PC-3 (cell line): Measurements from ENCODE around the gene CLDN19. TPM values are rescaled to one million over a fixed set of nuclear protein-coding genes. Genes with fewer than 3 reads are reported as not detected.

ENCODE experiments used
- ATAC-seq: fragments of 200-7000 bp; cut with Tn5 transposase; 2 replicates; pipeline ENCODE4 v1.9.1; 2020; ENCODE audit warnings: mild to moderate bottlenecking, moderate library complexity
- BruUV-seq: library from RNA; stranded (reverse); fragments of 400-500 nt; replicated peaks from 2 replicates; lab custom pipeline; 2021; lab: Mats Ljungman, UMichigan
- CTCF ChIA-PET: fragments of 300-600 bp; sonication (Branson Sonifier 250); formaldehyde crosslinking; loops from one replicate; lab custom pipeline; 2022; ENCODE audit warnings: antibody characterized with exemption; lab: Charles Lee
- POLR2A ChIA-PET: fragments of 300-600 bp; sonication (Branson Sonifier 250); formaldehyde crosslinking; loops from one replicate; lab custom pipeline; 2022; ENCODE audit warnings: antibody characterized with exemption; ENCODE audit not compliant: unreplicated experiment; lab: Charles Lee
- DNase-seq: peaks from one replicate; pipeline ENCODE4 v3.0.0-alpha.2; 2015
- H2AFZ ChIP-seq: fragments of 300-600 bp; sonication (generic); 2 replicates; pipeline ENCODE4 v1.6.0; 2016; ENCODE audit warnings: antibody characterized with exemption, low read length
- H3F3A ChIP-seq: fragments of 300-600 bp; sonication (generic); one replicate; pipeline ENCODE4 v1.6.0; 2017; ENCODE audit warnings: antibody characterized with exemption, low read length, control low read depth, mild to moderate bottlenecking; ENCODE audit not compliant: unreplicated experiment
- H3K27ac ChIP-seq: fragments of 300-600 bp; sonication (generic); 2 replicates; pipeline ENCODE4 v1.5.1; 2016; ENCODE audit warnings: mild to moderate bottlenecking, low read length
- H3K27me3 ChIP-seq: fragments of 300-600 bp; sonication (generic); 2 replicates; pipeline ENCODE4 v1.6.1; 2016; ENCODE audit warnings: low read length, mixed read lengths
- H3K36me3 ChIP-seq: fragments of 300-600 bp; sonication (generic); 2 replicates; pipeline ENCODE4 v1.6.1; 2016; ENCODE audit warnings: low read depth, mixed run types, low read length, mixed read lengths
- H3K4me1 ChIP-seq: fragments of 300-600 bp; sonication (generic); 2 replicates; pipeline ENCODE4 v1.5.1; 2016; ENCODE audit warnings: low read length; ENCODE audit not compliant: insufficient read depth
- H3K4me2 ChIP-seq: fragments of 300-600 bp; sonication (generic); 2 replicates; pipeline ENCODE4 v1.6.0; 2016; ENCODE audit warnings: low read length
- H3K4me3 ChIP-seq: fragments of 300-600 bp; sonication (generic); 2 replicates; pipeline ENCODE4 v1.5.1; 2016; ENCODE audit warnings: mild to moderate bottlenecking, low read length, mixed read lengths
- H3K79me2 ChIP-seq: fragments of 300-600 bp; sonication (generic); 2 replicates; pipeline ENCODE4 v1.6.1; 2017; ENCODE audit warnings: low read length, mixed read lengths
- H3K9ac ChIP-seq: fragments of 300-600 bp; sonication (generic); 2 replicates; pipeline ENCODE4 v1.6.0; 2016; ENCODE audit warnings: mild to moderate bottlenecking, low read length
- H3K9me2 ChIP-seq: fragments of 300-600 bp; sonication (generic); replicated peaks from 2 replicates; pipeline ENCODE4 v1.6.1; 2016; ENCODE audit warnings: mixed run types, low read length, mixed read lengths
- H3K9me3 ChIP-seq: fragments of 300-600 bp; sonication (generic); 2 replicates; pipeline ENCODE4 v1.6.1; 2016; ENCODE audit warnings: low read length, mixed read lengths
- H4K20me1 ChIP-seq: fragments of 300-600 bp; sonication (generic); 2 replicates; pipeline ENCODE4 v1.6.1; 2016; ENCODE audit warnings: low read length, mixed read lengths
- CTCF ChIP-seq: fragments of 300-600 bp; sonication (generic); conservative IDR thresholded peaks from 2 replicates; pipeline ENCODE4 v1.5.1; 2017; ENCODE audit warnings: antibody characterized with exemption, low read depth, mild to moderate bottlenecking, low read length
- EZH2 ChIP-seq: fragments of 300-600 bp; sonication (generic); IDR thresholded peaks from one replicate; pipeline ENCODE4 v1.6.1; 2017; ENCODE audit warnings: antibody characterized with exemption, mild to moderate bottlenecking, low read length; ENCODE audit not compliant: unreplicated experiment
- EZH2phosphoT487 ChIP-seq: fragments of 300-600 bp; sonication (generic); IDR thresholded peaks from 2 replicates; pipeline ENCODE4 v1.6.1; 2018; ENCODE audit warnings: mild to moderate bottlenecking, antibody characterized with exemption, low read length, borderline replicate concordance
- intact Hi-C: fragments of 100-400 bp; cut with micrococcal nuclease; formaldehyde crosslinking; loops from 2 replicates; pipeline ENCODE4 v1.9.0; 2023
- total RNA-seq: library from RNA; depleted of rRNA; stranded (reverse); fragments of >200 nt; gene quantifications from 2 replicates; pipeline ENCODE4 v1.2.3, GENCODE V29; 2014

CLDN19 gene
- total RNA-seq, 1 experiment from 2014 or later, result not detected

- H3K4me2 ChIP-seq, result no peak overlapping the region
- H3K9me3 ChIP-seq, result no peaks in the 10 kb centered on the region
- H4K20me1 ChIP-seq, result no peaks in the 10 kb centered on the region
- no peak overlapping the region for H3K4me3 ChIP-seq
- H3K4me1 ChIP-seq, result no peaks in the 10 kb centered on the region
- no peak overlapping the region for H3K27ac ChIP-seq
- ChIA-PET CTCF (no interaction called here), POLR2A (interaction anchor here (0.7 kb wide), 1 partner anchor 54 kb away, joined by 3 read pairs; the partner anchor contains the start of gene YBX1)
- BruUV-seq, result no TSS peak
- no peak for TF ChIP-seq EZH2
- TF ChIP-seq CTCF, result no peak
- no peak for TF ChIP-seq EZH2phosphoT487
- H3F3A ChIP-seq, result no peaks in the 10 kb centered on the region
- no peak for DNase-seq
- no peak for ATAC-seq
- H3K27me3 ChIP-seq, result no peaks in the 10 kb centered on the region
- no peak overlapping the region for H3K9ac ChIP-seq
- intact Hi-C loops, result no loop called here
- H2AFZ ChIP-seq, result no peak overlapping the region
- H3K36me3 ChIP-seq, result no peaks in the 10 kb centered on the region
- no peaks in the 10 kb centered on the region for H3K79me2 ChIP-seq
- H3K9me2 ChIP-seq, result no peaks in the 10 kb centered on the region
Measured at GRCh38 chr1:42736571-42737200, 3.4 kb downstream of the CLDN19 start.

GRCh38 chr1:42736152-42736551, 3.9 kb downstream of the CLDN19 start:
- intact Hi-C loops, result no loop called here
- no peak overlapping the region for H3K27ac ChIP-seq

More at GRCh38 chr1:42736152-42736551, 3.9 kb downstream of the CLDN19 start:
- ChIA-PET POLR2A (no interaction called here), CTCF (no interaction called here)
- Histone ChIP-seq H4K20me1 (no peaks in the 10 kb centered on the region), H3K4me2 (no peak overlapping the region), H3K4me3 (no peak overlapping the region), H3K9ac (no peak overlapping the region), H3K36me3 (no peaks in the 10 kb centered on the region), H3K4me1 (no peaks in the 10 kb centered on the region), H3F3A (no peaks in the 10 kb centered on the region), H2AFZ (no peak overlapping the region), H3K9me3 (no peaks in the 10 kb centered on the region), H3K79me2 (no peaks in the 10 kb centered on the region), H3K9me2 (no peaks in the 10 kb centered on the region), H3K27me3 (no peaks in the 10 kb centered on the region)
- peak; percentile 43 for DNase-seq
- peak; percentile 64 for ATAC-seq
- TF ChIP-seq CTCF, result peak; percentile 35; the same call in 1 of the 2 replicates
- no peak for TF ChIP-seq EZH2
- BruUV-seq, result no TSS peak
